ENCODE results near the gene CAB39L.

The CAB39L gene

GRCh38 chr13:49271264-49271663 is 172.6 kb downstream of the CAB39L start:
- no peak for DNase-seq

GRCh38 chr13:49265822-49266221 is 178.0 kb downstream of the CAB39L start:
- no peak for DNase-seq

- DNase-seq, result no peak
Observed at GRCh38 chr13:49262634-49263033, 181.2 kb downstream of the CAB39L start.

GRCh38 chr13:49259586-49259985 is 184.3 kb downstream of the CAB39L start:
- DNase-seq, result no peak

All from activated CD4-positive, alpha-beta T cell treated with anti-CD3 and anti-CD28 coated beads, Interleukin-2, amount 50 U/mL, for 48 hours (primary cell).